GM18873 (cell line): ENCODE results near the gene LRRC1.
A peak's percentile ranks its signal among the peaks of the same experiment; 100 is the strongest.

Experiments used
- ATAC-seq: cut with Tn5 transposase; IDR thresholded peaks from one replicate; pipeline ENCODE4 v1.9.1; 2021; ENCODE audit warnings: mild to moderate bottlenecking, moderate library complexity, moderate number of reproducible peaks; ENCODE audit not compliant: unreplicated experiment, low FRiP score

The LRRC1 gene

GRCh38 chr6:53840027-53840426 lies 45.2 kb downstream of the LRRC1 start:
- no peak for ATAC-seq

DNA sequence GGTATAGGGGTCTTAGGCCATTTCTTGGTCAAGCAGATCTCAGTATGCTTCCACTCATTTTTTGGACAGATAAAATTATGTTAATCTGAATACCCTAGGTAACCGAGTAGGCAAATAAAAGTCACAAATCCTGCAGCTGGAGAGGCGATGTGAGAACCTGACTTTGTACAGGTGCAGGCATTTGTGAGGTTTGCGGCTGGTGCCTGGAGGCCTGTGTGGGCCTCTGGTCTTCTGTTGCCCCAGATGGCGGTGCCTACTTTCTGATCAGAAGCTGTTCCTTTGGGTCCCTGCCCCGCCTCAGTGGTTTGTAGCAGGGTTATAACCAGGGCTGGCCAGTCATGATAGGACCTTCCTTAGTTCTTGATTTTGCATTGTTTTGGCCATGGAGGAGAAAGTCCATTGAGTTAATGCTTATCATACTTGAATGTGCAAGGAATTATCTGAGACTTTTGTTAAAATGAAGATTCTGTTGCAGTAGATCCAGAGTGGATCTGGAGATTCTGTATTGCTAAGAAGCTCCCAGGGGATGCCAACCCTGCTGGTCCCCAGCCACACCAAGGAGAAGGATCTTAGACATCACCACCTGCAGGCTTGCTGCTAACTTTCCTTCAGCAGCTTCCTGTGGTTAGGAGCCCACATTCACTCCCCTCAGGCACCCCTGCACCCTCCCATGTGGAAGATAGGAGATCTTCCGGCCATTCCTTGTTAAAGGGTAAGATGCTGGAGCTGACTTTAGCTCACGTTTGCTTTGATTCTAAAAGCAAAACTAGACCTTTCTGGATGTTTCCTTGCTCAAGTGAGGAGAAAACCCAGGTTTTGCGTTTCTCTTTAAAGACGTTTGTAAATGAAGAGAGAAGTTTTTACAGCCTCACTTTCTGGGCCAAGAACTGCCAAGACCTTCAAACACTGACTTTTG lies 50.7 kb downstream of the LRRC1 start:
- no peak for ATAC-seq

DNA sequence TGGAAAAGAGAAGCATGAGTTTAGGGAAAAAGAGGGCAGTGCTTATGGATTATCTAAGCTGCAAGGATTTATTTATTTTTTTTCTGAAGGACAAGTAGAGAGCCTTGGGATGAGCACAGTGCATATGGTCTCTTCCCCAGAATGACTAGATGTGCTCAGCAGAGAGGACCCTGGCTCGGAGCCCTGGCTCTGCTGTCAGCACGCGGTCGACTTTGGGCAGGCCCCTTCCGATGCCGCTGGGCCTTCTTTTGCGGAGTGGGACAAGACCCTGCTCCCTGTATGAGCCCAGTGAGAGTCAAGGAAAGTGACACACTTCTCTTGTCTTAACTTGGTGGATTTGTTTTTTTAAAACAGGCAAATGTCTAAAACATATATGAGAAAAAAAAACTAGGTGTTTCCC lies 51.4 kb downstream of the LRRC1 start:
- ATAC-seq, result no peak

- ATAC-seq, result no peak
These were observed 53.0 kb downstream of the LRRC1 start for GRCh38 chr6:53847796-53848314.

DNA sequence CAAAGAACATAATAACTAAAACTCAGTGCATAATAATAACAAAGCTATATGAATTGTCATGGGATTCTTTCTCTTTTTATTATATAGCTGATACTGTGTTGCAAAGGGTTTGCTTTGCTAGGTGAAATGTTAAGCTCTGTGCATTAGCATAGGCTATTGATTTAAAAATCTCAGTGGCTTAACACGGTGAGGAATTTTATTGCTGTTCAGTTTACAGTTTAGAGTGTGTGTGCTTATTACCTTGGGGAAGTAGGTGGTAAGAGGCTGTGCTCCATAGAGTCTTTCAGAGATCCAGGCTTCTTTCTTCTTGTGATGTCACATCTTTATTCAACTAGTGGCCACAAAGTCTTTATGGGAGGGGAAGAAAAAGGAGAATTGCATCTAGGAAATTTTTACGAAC lies 55.7 kb downstream of the LRRC1 start:
- no peak for ATAC-seq

- ATAC-seq, result no peak
These were observed 56.8 kb downstream of the LRRC1 start for GRCh38 chr6:53851561-53851960.

DNA sequence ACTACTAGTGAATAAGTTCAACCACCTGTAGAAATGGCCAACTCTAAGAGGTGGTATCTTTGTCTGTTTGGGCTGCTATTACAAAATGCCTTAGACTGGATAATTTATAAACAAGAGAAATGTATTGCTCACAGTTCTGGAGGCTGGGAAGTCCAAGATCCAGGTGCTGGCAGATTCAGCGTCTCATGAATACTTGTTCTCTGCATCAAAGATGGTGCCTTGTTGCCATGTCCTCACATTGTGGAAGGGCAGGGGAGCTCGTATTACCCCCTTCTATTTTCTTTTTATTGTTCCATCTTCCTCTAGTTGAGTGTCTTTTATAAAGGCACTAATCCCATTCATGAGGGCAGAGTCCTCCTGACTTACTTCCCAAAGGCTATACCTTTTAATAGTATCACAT lies 58.0 kb downstream of the LRRC1 start:
- ATAC-seq, result no peak

DNA sequence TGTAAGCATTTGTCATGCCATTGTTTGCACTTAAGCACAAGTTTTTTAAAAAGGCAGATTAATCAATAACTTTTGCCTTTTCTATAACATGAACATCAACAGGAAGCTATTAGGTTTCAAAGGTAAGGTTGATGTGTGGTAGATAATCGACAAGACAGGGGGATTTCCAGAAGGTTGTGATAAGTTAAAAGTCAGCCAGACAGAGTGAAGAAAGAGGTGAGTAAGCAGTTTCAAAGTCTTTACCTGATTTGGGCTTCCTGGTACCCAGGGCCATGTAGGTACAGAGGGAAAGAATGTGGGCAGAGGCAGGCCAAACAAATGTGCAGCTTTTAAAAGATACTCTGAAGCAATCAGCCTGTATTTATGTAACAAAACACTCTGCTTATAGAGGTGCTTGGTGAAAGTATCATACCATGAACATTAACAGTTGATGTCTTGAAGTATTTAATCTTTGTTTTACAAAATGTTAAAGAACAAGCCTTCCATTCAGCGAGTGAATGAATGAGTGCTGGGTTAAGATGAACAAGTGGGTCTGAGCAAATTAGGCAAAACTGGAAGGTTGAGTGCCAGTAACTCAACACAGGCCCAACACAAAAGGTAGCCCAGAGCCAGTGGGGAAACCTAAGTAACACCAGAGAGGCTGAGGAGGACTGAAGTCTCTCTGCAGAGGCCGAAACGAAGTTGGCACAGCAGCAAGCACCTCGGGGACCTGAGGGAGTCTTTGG lies 60.2 kb downstream of the LRRC1 start:
- ATAC-seq, result peak; percentile 97

GRCh38 chr6:53855940-53856339 lies 61.1 kb downstream of the LRRC1 start:
- no peak for ATAC-seq

- ATAC-seq, result no peak
These were observed 62.7 kb downstream of the LRRC1 start for GRCh38 chr6:53857318-53858094.

DNA sequence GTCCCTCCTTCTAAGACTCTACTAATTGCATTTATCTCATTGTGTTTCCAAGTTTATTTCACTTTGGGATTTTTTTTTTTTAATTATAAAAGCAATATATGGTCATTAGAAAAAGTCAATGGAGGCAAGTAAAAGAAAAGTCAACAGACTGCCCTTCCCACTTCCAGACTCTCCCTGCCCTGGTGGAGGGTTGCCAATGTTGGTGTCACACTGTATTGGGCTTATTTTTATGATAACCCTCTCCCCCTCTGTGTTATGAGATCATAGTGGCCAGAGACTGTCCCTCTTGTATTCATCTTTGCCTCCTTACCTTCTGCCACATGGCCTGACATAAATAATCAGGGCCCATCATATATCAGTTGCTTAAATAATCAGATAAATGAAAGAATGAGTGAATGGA lies 63.4 kb downstream of the LRRC1 start:
- no peak for ATAC-seq

GRCh38 chr6:53858913-53859312 lies 64.1 kb downstream of the LRRC1 start:
- no peak for ATAC-seq

DNA sequence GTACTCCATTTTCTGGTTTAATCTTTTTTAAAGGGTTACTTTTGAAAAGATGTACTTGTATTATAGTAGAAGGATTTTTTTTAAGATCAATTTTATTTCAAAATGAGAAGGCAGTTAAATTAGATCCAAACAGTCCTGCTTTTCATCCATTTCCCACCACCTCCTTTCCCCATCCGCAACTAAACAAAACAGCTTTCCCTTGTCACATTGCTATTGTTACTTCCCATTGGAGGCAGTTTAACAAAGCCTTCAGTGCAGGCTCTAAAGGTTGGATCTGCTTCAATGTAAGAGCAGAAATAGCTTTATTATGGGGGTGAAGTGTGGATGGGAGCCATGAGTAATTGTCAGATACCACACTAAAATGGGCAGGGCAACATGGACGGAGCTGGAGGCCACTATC lies 65.7 kb downstream of the LRRC1 start:
- no peak for ATAC-seq

DNA sequence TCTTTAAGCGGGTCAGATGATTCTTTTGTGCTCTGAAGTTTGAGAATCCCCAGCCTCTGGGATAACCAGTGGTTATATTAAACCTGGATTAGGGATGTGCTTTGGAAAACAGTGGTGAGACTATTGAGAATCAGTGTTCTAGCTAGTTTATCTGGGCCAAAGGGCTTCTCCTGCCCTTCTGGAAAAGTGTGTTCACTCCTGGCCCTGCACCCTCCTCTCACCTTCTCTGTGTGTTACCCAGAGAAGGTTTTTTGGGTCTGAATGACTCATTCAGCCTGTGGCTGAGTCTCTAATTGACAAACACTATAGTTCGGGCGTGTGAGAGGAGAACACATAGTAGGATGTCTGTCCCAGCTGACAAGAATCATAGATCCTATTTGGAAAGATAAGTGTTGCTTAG lies 66.7 kb downstream of the LRRC1 start:
- no peak for ATAC-seq

DNA sequence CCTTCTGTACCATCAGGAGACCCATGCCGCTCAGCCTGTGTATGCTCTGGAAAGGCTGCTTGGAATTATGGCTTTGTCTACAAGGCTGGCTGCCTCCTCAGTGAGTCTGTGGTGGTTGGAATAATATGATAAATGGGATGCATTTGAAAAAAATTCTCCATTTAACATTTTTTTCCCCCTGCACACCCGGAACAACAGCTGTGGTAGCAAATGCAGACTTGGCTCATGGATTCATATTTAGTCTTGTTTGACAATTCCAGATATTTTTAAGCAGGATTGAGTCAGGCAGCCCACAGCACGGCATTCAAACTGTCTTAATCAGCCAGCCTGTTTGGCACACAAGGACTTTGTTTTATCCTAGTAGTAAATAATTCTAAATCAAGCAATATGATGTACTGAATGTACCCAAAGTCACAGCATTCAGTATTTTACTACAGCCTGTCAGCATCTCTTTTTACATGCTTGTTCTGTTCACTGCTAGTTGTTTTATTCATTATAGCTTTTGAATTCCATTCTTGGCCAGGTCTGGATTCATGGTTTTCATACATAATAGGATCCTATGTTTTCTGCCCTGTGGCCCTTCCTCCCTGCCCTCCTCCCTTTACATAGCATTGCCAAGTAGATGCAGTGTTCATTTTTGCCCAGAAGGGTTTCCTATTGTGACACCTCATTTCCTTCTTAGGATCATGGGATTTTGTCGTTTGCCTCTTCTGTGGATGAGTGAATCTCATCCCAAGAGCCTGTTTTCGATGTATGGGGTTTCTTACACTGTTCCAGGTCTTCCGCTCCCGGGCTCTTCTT lies 68.1 kb downstream of the LRRC1 start:
- no peak for ATAC-seq

GRCh38 chr6:53864781-53865180 lies 70.0 kb downstream of the LRRC1 start:
- ATAC-seq, result no peak

DNA sequence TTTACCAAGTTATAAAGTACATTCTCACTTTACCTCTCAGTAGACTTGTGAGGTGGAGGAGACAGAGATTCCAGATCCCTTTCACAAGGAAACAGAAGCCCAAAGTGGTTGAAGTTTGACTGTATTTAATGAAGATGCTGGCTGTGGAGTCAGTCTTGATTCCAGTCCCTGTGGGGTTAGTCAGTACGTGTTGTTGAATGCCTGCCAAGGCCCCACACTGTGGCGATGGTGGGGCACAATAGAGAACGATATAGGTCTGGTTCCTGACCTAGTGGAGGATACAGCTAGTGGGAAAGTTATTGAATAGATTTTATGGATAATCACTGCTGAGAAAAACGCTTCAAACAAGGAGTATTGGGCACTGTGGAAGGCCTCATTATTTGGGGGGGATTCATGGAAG lies 71.4 kb downstream of the LRRC1 start:
- ATAC-seq, result no peak

DNA sequence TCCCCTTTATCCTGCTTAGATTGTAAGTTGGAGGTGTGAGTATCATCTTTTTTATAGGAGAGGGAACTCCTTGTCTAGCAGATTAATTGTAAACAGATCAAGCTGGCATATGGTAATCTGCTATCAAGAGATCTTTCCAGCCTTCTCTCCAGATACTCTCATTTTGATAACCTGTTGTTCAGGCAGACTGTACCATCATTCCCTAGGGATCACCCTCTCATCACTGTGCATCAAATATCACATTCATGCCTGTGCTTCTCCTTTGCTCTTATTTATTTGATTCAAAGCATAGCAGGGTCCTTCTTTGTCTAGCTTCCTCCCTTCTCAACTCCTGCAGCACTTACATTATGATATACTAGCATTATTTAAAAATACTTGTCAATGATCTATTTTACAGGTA lies 73.8 kb downstream of the LRRC1 start:
- ATAC-seq, result no peak

- no peak for ATAC-seq
These were observed 75.2 kb downstream of the LRRC1 start for GRCh38 chr6:53869964-53870363.

GRCh38 chr6:53873922-53874321 lies 79.1 kb downstream of the LRRC1 start:
- ATAC-seq, result no peak
